GM12878 (cell line): Measurements from ENCODE around the gene GHDC. TPM values are rescaled to one million over a fixed set of nuclear protein-coding genes. Genes with fewer than 3 reads are reported as not detected.

ENCODE experiments used
- ATAC-seq: fragments of 200-7000 bp; cut with Tn5 transposase; 3 replicates; pipeline ENCODE4 v1.9.1; 2020; ENCODE audit warnings: mild to moderate bottlenecking, moderate library complexity
- BruUV-seq: library from RNA; stranded (reverse); fragments of 400-500 nt; replicated peaks from 2 replicates; lab custom pipeline; 2021; lab: Mats Ljungman, UMichigan
- CTCF ChIA-PET: fragments of 300-600 bp; sonication (Branson Sonifier 250); formaldehyde crosslinking; extraction: SDS; loops from one replicate; lab custom pipeline; 2021; ENCODE audit warnings: inconsistent platforms; lab: Yijun Ruan, JAX
- POLR2A ChIA-PET: fragments of 350-600 bp; formaldehyde crosslinking; extraction: SDS; loops from one replicate; lab custom pipeline; 2021; ENCODE audit warnings: inconsistent platforms; lab: Charles Lee
- RAD21 ChIA-PET: fragments of 300-600 bp; sonication (Branson Sonifier 250); formaldehyde crosslinking; loops from one replicate; lab custom pipeline; 2023; ENCODE audit warnings: antibody characterized with exemption; ENCODE audit not compliant: unreplicated experiment; lab: Charles Lee
- SMC1A ChIA-PET: fragments of 300-600 bp; sonication (Branson Sonifier 250); formaldehyde crosslinking; loops from one replicate; lab custom pipeline; 2023; ENCODE audit not compliant: unreplicated experiment, uncharacterized antibody; lab: Charles Lee
- DNase-seq: peaks from one replicate; pipeline ENCODE4 v3.0.0-alpha.2; 2011; ENCODE audit warnings: low read depth, low spot score
- FAIRE-seq: peaks from 3 replicates; lab custom pipeline; 2011; peaks lifted over from hg19 to GRCh38; lab: Jason Lieb, UNC
- H2AFZ ChIP-seq: 2 replicates; pipeline ENCODE4 v1.6.0; 2011; ENCODE audit warnings: low read depth, low read length, control low read depth; ENCODE audit not compliant: control insufficient read depth
- H3K27ac ChIP-seq: 2 replicates; pipeline ENCODE4 v1.5.1; 2011; ENCODE audit warnings: control low read depth; ENCODE audit not compliant: control insufficient read depth, insufficient read depth
- H3K27me3 ChIP-seq, 2 experiments: replicated peaks in 1 of 2; 2 replicates each; pipeline versions ENCODE4 v1.6.0 to v1.6.1; 2011; ENCODE audit warnings: low read length in 1 of 2; ENCODE audit not compliant: control insufficient read depth in 2 of 2, insufficient read depth in 2 of 2
- H3K36me3 ChIP-seq, 2 experiments: 2 replicates each; pipeline ENCODE4 v1.5.1; 2011; ENCODE audit warnings: low read length in 1 of 2; ENCODE audit not compliant: control insufficient read depth in 2 of 2, insufficient read depth in 2 of 2
- H3K4me1 ChIP-seq: 2 replicates; pipeline ENCODE4 v1.6.1; 2011; ENCODE audit warnings: mild to moderate bottlenecking, low read length, moderate library complexity, mixed read lengths; ENCODE audit not compliant: control insufficient read depth, insufficient read depth
- H3K4me2 ChIP-seq: 2 replicates; pipeline ENCODE4 v1.6.0; 2011; ENCODE audit warnings: control low read depth; ENCODE audit not compliant: control insufficient read depth, insufficient read depth
- H3K4me3 ChIP-seq: fragments of 200-600 bp; sonication (generic); 2 replicates; pipeline ENCODE4 v1.5.1; 2016
- H3K79me2 ChIP-seq: 2 replicates; pipeline ENCODE4 v1.6.0; 2011; ENCODE audit warnings: low read length; ENCODE audit not compliant: control insufficient read depth, insufficient read depth
- H3K9ac ChIP-seq: 2 replicates; pipeline ENCODE4 v1.8.0; 2011; ENCODE audit warnings: low read length, control low read depth, mixed read lengths; ENCODE audit not compliant: control insufficient read depth, insufficient read depth
- H3K9me3 ChIP-seq: replicated peaks from 3 replicates; pipeline ENCODE4 v1.5.1; 2011; ENCODE audit warnings: mild to moderate bottlenecking, low read length; ENCODE audit not compliant: control insufficient read depth, insufficient read depth
- H4K20me1 ChIP-seq: 2 replicates; pipeline ENCODE4 v1.6.0; 2011; ENCODE audit not compliant: control insufficient read depth, insufficient read depth
- ASH2L ChIP-seq: fragments of 300-600, 200-600 bp; sonication (generic); IDR thresholded peaks from 2 replicates; pipeline ENCODE4 v1.6.1; 2017; ENCODE audit warnings: low read depth, mild to moderate bottlenecking, borderline replicate concordance
- BACH1 ChIP-seq: fragments of 450-650 bp; IDR thresholded peaks from 2 replicates; pipeline ENCODE4 v1.6.1; 2017; ENCODE audit warnings: mild to moderate bottlenecking, borderline replicate concordance
- BHLHE40 ChIP-seq, 2 experiments: fragments of 450-650 bp in 1 of 2; IDR thresholded peaks; 2 replicates each; pipeline ENCODE4 v1.6.1; 2011 to 2017; ENCODE audit warnings: low read depth in 2 of 2, borderline replicate concordance in 1 of 2, improper control_type of control experiment in 1 of 2, low read length in 1 of 2, mild to moderate bottlenecking in 1 of 2
- CBFB ChIP-seq: IDR thresholded peaks from 2 replicates; pipeline ENCODE4 v1.6.1; 2016; ENCODE audit warnings: antibody characterized with exemption, low read depth
- IKZF1 ChIP-seq: fragments of 450-650 bp; conservative IDR thresholded peaks from 2 replicates; pipeline ENCODE4 v1.6.1; 2017; ENCODE audit warnings: antibody characterized with exemption, mild to moderate bottlenecking
- JUND ChIP-seq: IDR thresholded peaks from 2 replicates; pipeline ENCODE4 v1.6.1; 2012; ENCODE audit warnings: low read depth, mild to moderate bottlenecking, low read length, improper control_type of control experiment, moderate library complexity
- NBN ChIP-seq: fragments of 450-650 bp; IDR thresholded peaks from 2 replicates; pipeline ENCODE4 v1.6.1; 2016
- NR2F1 ChIP-seq: fragments of 450-650 bp; conservative IDR thresholded peaks from 2 replicates; pipeline ENCODE4 v1.6.1; 2017; ENCODE audit warnings: mild to moderate bottlenecking
- PAX8 ChIP-seq: fragments of 450-650 bp; IDR thresholded peaks from 2 replicates; pipeline ENCODE4 v1.6.1; 2017; ENCODE audit warnings: mild to moderate bottlenecking, moderate library complexity
- RAD51 ChIP-seq: fragments of 450-650 bp; IDR thresholded peaks from 2 replicates; pipeline ENCODE4 v1.6.1; 2016; ENCODE audit warnings: moderate library complexity, mild to moderate bottlenecking, inconsistent platforms
- SREBF1 ChIP-seq: IDR thresholded peaks from 2 replicates; pipeline ENCODE4 v1.6.1; 2012; ENCODE audit warnings: mild to moderate bottlenecking, low read length
- ZNF217 ChIP-seq: fragments of 450-650 bp; IDR thresholded peaks from 2 replicates; pipeline ENCODE4 v1.6.1; 2017; ENCODE audit warnings: antibody characterized with exemption, mild to moderate bottlenecking
- ZSCAN29 ChIP-seq: fragments of 450-650 bp; IDR thresholded peaks from 2 replicates; pipeline ENCODE4 v1.6.1; 2017; ENCODE audit warnings: mild to moderate bottlenecking, moderate library complexity
- WGBS: methylation state at CpG from one replicate; pipeline ENCODE4 v1.1.6; 2016; ENCODE audit warnings: low lambda C conversion rate; ENCODE audit not compliant: insufficient replicate concordance, insufficient coverage; ENCODE audit errors: missing lambda C conversion rate; 5-methylcytosine and 5-hydroxymethylcytosine counted together
- in situ Hi-C: fragments of 300-500 bp; cut with MboI; formaldehyde crosslinking; loops from 9 replicates; pipeline ENCODE4 v1.14.3; 2018; ENCODE audit warnings: mixed read lengths
- intact Hi-C: fragments of 100-400 bp; cut with micrococcal nuclease; formaldehyde crosslinking; loops from one replicate; pipeline ENCODE4 v1.14.2; 2022; ENCODE audit not compliant: unreplicated experiment
- polyA plus RNA-seq, 11 experiments: library from polyadenylated mRNA; depleted of rRNA in 4 of 11; unstranded in 6 of 11; stranded (reverse) in 5 of 11; fragments of >200 nt; fragmentation: Nextera tagmentation in 4 of 11; fragmentation: Illumina TruSeq in 1 of 11; extraction: Ambion mirVana in 4 of 11; extraction: Trizol in 1 of 11; gene quantifications; 1 replicate in 1 of 11; 2 replicates in 10 of 11; pipeline versions ENCODE4 v1.2.1 to v1.2.3, GENCODE V29; 2011 to 2016; ENCODE audit warnings: inconsistent platforms in 2 of 11, missing spikeins in 2 of 11, low read depth in 1 of 11
- total RNA-seq, 4 experiments: library from RNA; depleted of rRNA in 3 of 4; stranded (reverse); fragments of >200 nt in 3 of 4; fragmentation: Illumina TruSeq in 1 of 4; extraction: Trizol in 1 of 4; gene quantifications; 2 replicates each; pipeline versions ENCODE4 v1.2.1 to v1.2.3, GENCODE V29; 2013 to 2021
- TF ChIP-seq, protein P1 (sequence below): fragments of 450-650 bp; conservative IDR thresholded peaks from 2 replicates; pipeline ENCODE4 v1.6.1; 2017; ENCODE audit warnings: mild to moderate bottlenecking, moderate library complexity
- TF ChIP-seq, protein P2 (sequence below), 3 experiments: IDR thresholded peaks in 2 of 3; conservative IDR thresholded peaks in 1 of 3; 2 replicates each; pipeline ENCODE4 v1.5.1; 2011; ENCODE audit warnings: low read depth in 3 of 3, low read length in 3 of 3, mild to moderate bottlenecking in 3 of 3, control low read depth in 2 of 3, moderate library complexity in 2 of 3, inconsistent platforms in 1 of 3, mixed read lengths in 1 of 3; ENCODE audit not compliant: control insufficient read depth in 2 of 3, insufficient read depth in 1 of 3; ENCODE audit errors: extremely low read depth in 1 of 3

The GHDC gene
- total and polyA plus RNA-seq, 10 of the 15 experiments (the other 5 are each of a cell fraction or from before 2014, with no cell fraction given), result 0.72 to 20.6 (median 12.9) TPM

DNA sequence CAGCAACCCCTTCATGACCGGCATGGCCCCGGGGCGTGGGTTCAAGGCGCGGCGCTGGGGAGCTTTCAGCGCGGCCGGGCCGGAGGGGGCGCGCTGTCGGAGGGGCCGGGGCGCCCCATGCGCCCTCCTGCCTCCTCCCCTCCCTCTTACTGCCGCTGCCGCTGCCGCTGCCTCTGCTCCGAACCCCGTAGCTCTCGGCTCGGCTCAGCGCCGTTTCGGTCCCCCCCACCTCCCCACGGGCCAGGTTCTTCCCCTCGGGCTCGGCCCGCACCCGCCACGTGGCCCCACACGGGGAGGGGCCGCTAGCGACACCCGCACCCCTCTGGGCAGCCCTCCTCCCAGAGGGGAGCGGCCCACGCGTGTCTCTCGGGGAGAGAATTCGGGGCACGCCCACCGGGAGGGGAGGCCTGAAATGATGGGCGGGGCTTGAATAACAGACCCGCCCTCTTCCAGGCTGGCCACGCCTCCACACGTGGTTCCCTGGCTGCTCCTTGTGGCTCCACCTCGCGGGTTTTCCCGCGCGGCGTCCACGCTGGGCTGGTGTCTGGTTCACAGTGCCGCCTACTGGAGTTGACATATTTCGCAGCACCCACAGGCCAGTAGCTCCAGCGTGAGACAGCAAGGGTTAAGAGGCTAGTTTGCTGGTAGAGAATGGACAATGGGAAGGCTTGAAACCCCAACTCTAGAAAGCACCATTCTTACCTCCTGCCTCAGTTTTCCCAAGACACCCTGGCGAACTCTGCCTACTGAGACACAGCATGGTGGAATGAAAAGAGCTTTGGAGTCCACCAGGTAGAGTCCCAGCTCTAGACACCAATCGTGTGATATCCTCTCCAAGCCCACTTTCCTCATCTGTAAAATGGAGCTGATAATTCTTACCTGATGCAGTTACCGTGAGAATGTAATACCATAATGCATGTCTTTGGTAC, 13.1 kb downstream of the GHDC start, which contains the start of gene KCNH4:
Gene KCNH4, minus strand, starts transcription at position 221 of the 929 bp plus-strand sequence. Its CDS starts 197 bp downstream, at position 24.
- Histone ChIP-seq H3K9me3 (no peaks in the 10 kb centered on the region), H3K27ac (no peak within 1 kb of the TSS), H3K9ac (no peak within 1 kb of the TSS), H3K27me3 (no peaks in the 10 kb centered on the region), H3K36me3 (no peaks in the 10 kb centered on the region), H2AFZ (peak within 1 kb of the TSS; percentile 62), H3K4me2 (peak within 1 kb of the TSS; percentile 94), H4K20me1 (no peaks in the 10 kb centered on the region), H3K79me2 (no peaks in the 10 kb centered on the region), H3K4me1 (peaks cover 39% of the 10 kb centered on the region), H3K4me3 (peak within 1 kb of the TSS; percentile 21; the same call in 1 of the 2 replicates)
- CTCF ChIA-PET, result interaction anchor here (0.6 to 4.6 kb wide), 44 partner anchors 9 to 440 kb away, joined by 3 to 138 read pairs (median 4); partner anchors contain the start of genes CNP, DHX58, DNAJC7 and GHDC
- RAD21 ChIA-PET, result interaction anchor here (0.7 to 4.7 kb wide), 30 partner anchors 9 to 225 kb away, joined by 3 to 78 read pairs (median 4); partner anchors contain the start of genes DHX58, DNAJC7, GHDC and KAT2A
- SMC1A ChIA-PET, result interaction anchor here (0.6 to 4.7 kb wide), 31 partner anchors 13 to 226 kb away, joined by 3 to 53 read pairs (median 4); partner anchors contain the start of genes CNP, DHX58, GHDC and KAT2A
- FAIRE-seq (peak; percentile 91), DNase-seq (peak; percentile 58), ATAC-seq (peak; percentile 77)
- POLR2A ChIA-PET, result interaction anchor here (0.5 to 1.9 kb wide), 11 partner anchors 14 to 216 kb away, joined by 3 to 15 read pairs (median 4); partner anchors contain the start of genes DHX58, GHDC and KAT2A
- 1% methylated on average over 34 of the region's 60 CpGs for WGBS
- BruUV-seq, result no TSS peak
- in situ Hi-C loops (no loop called here), intact Hi-C loops (loop anchor here (1.0 to 10.0 kb wide), 5 partner anchors 63 to 224 kb away; partner anchors contain the start of genes CNP and STAT5A)
- peak; percentile 93 for TF ChIP-seq BACH1
- peak; percentile 12; the same call in 1 of the 2 replicates for TF ChIP-seq NR2F1
- no peak for TF ChIP-seq ZNF217
- peak; percentile 43 for TF ChIP-seq IKZF1
- TF ChIP-seq RAD51, result peak; percentile 82
- peak; percentile 52 to 62; a peak in 3 of 4 replicates for TF ChIP-seq BHLHE40 (IDR thresholded peaks at IDR 0.05; ENCODE audit: borderline replicate concordance in 1 of 2, low read depth in 2 of 2, low read length in 1 of 2)
- TF ChIP-seq CBFB, result no peak
- TF ChIP-seq JUND, result 0 out of 2 replicates have a peak, but pooled peaks have one; percentile 19
- no peak for TF ChIP-seq ASH2L
- peak; percentile 53; the same call in 1 of the 2 replicates for TF ChIP-seq NBN
- TF ChIP-seq, protein P1, sequence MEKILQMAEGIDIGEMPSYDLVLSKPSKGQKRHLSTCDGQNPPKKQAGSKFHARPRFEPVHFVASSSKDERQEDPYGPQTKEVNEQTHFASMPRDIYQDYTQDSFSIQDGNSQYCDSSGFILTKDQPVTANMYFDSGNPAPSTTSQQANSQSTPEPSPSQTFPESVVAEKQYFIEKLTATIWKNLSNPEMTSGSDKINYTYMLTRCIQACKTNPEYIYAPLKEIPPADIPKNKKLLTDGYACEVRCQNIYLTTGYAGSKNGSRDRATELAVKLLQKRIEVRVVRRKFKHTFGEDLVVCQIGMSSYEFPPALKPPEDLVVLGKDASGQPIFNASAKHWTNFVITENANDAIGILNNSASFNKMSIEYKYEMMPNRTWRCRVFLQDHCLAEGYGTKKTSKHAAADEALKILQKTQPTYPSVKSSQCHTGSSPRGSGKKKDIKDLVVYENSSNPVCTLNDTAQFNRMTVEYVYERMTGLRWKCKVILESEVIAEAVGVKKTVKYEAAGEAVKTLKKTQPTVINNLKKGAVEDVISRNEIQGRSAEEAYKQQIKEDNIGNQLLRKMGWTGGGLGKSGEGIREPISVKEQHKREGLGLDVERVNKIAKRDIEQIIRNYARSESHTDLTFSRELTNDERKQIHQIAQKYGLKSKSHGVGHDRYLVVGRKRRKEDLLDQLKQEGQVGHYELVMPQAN, result 0 out of 2 replicates have a peak, but pooled peaks have one; percentile 66
- 0 out of 2 replicates have a peak, but pooled peaks have one; percentile 24 for TF ChIP-seq ZSCAN29
- no peak for TF ChIP-seq PAX8
- no peak for TF ChIP-seq SREBF1
- TF ChIP-seq, protein P2, sequence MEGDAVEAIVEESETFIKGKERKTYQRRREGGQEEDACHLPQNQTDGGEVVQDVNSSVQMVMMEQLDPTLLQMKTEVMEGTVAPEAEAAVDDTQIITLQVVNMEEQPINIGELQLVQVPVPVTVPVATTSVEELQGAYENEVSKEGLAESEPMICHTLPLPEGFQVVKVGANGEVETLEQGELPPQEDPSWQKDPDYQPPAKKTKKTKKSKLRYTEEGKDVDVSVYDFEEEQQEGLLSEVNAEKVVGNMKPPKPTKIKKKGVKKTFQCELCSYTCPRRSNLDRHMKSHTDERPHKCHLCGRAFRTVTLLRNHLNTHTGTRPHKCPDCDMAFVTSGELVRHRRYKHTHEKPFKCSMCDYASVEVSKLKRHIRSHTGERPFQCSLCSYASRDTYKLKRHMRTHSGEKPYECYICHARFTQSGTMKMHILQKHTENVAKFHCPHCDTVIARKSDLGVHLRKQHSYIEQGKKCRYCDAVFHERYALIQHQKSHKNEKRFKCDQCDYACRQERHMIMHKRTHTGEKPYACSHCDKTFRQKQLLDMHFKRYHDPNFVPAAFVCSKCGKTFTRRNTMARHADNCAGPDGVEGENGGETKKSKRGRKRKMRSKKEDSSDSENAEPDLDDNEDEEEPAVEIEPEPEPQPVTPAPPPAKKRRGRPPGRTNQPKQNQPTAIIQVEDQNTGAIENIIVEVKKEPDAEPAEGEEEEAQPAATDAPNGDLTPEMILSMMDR (IDR thresholded peaks at IDR 0.05 in 2 of 3, conservative IDR thresholded peaks at IDR 0.05 in 1 of 3; ENCODE audit: control insufficient read depth in 2 of 3, extremely low read depth in 1 of 3, insufficient read depth in 1 of 3, low read depth in 3 of 3, low read length in 3 of 3), result peak; percentile 80 to 93 (median 80); a peak in 5 of 6 replicates
